HCT116 (cell line): ENCODE data around the gene SWAP70. TPM values are rescaled to one million over a fixed set of nuclear protein-coding genes. Genes with fewer than 3 reads are reported as not detected.

ENCODE experiments used
- ATAC-seq: fragments of 200-7000 bp; cut with Tn5 transposase; 2 replicates; pipeline ENCODE4 v1.9.1; 2020; ENCODE audit warnings: mild to moderate bottlenecking, moderate library complexity
- BruUV-seq: library from RNA; stranded (reverse); fragments of 400-500 nt; replicated peaks from 2 replicates; lab custom pipeline; 2021; lab: Mats Ljungman, UMichigan
- CTCF ChIA-PET: fragments of 300-600 bp; sonication (Branson Sonifier 250); formaldehyde crosslinking; loops from one replicate; lab custom pipeline; 2021; ENCODE audit warnings: antibody characterized with exemption; lab: Charles Lee
- POLR2A ChIA-PET: fragments of 300-600, 350-600 bp; sonication (Branson Sonifier 250); formaldehyde crosslinking; loops from one replicate; lab custom pipeline; 2021; ENCODE audit warnings: antibody characterized with exemption; lab: Charles Lee
- RAD21 ChIA-PET, 2 experiments: fragments of 300-600 bp; sonication (Branson Sonifier 250); formaldehyde crosslinking; loops; one replicate each; lab custom pipeline; 2023; ENCODE audit warnings: low total read pairs in 2 of 2; ENCODE audit not compliant: uncharacterized antibody in 2 of 2, unreplicated experiment in 2 of 2, low non-redundant PET in 1 of 2; lab: Charles Lee
- DNase-seq: peaks from one replicate; pipeline ENCODE4 v3.0.0-alpha.2; 2010; ENCODE audit warnings: low read depth, low spot score
- H2AFZ ChIP-seq: fragments of 200-600 bp; shearing (Covaris generic), sonication (generic); 2 replicates; pipeline ENCODE4 v1.6.1; 2017; ENCODE audit warnings: low read depth, mixed run types, mixed read lengths, antibody characterized with exemption, low read length; ENCODE audit not compliant: poor library complexity, severe bottlenecking
- H3K27ac ChIP-seq: 2 replicates; pipeline ENCODE4 v1.5.1; 2012; ENCODE audit warnings: low read depth, low read length
- H3K27me3 ChIP-seq: fragments of 200-600 bp; sonication (generic); 2 replicates; pipeline ENCODE4 v1.6.1; 2016; ENCODE audit warnings: mixed run types, low read length, mixed read lengths; ENCODE audit not compliant: insufficient read depth
- H3K36me3 ChIP-seq, 2 experiments: fragments of 200-500 bp in 1 of 2; fragments of 200-600 bp in 1 of 2; sonication (Bioruptor generic) in 1 of 2; sonication (generic) in 1 of 2; 2 replicates each; pipeline versions ENCODE4 v1.5.1 to v1.6.1; 2014 to 2016; ENCODE audit warnings: low read length in 2 of 2, inconsistent platforms in 1 of 2, mixed read lengths in 1 of 2, mixed run types in 1 of 2; ENCODE audit not compliant: insufficient read depth in 2 of 2, control insufficient read depth in 1 of 2
- H3K4me1 ChIP-seq, 2 experiments: fragments of 200-600 bp in 1 of 2; sonication (generic) in 1 of 2; 2 replicates each; pipeline versions ENCODE4 v1.5.1 to v1.6.1; 2012 to 2017; ENCODE audit warnings: low read length in 2 of 2, inconsistent platforms in 1 of 2, mild to moderate bottlenecking in 1 of 2, mixed read lengths in 1 of 2, mixed run types in 1 of 2, moderate library complexity in 1 of 2; ENCODE audit not compliant: insufficient read depth in 2 of 2, control insufficient read depth in 1 of 2
- H3K4me2 ChIP-seq: fragments of 200-600 bp; sonication (generic); 2 replicates; pipeline ENCODE4 v1.6.1; 2017; ENCODE audit warnings: mixed run types, low read length, mixed read lengths
- H3K4me3 ChIP-seq, 2 experiments: fragments of 200-600 bp in 1 of 2; sonication (generic) in 1 of 2; replicated peaks in 1 of 2; 2 replicates each; pipeline ENCODE4 v1.5.1; 2011 to 2016; ENCODE audit warnings: low read length in 2 of 2, control low read depth in 1 of 2, low read depth in 1 of 2, mild to moderate bottlenecking in 1 of 2, mixed read lengths in 1 of 2, mixed run types in 1 of 2
- H3K79me2 ChIP-seq: fragments of 200-600 bp; sonication (generic); 2 replicates; pipeline ENCODE4 v1.6.1; 2017; ENCODE audit warnings: mild to moderate bottlenecking, mixed run types, low read length, moderate library complexity, mixed read lengths; ENCODE audit not compliant: insufficient read depth
- H3K9ac ChIP-seq: fragments of 200-600 bp; sonication (generic); 2 replicates; pipeline ENCODE4 v1.6.1; 2016; ENCODE audit warnings: low read length, mixed read lengths
- H3K9me2 ChIP-seq: fragments of 200-600 bp; sonication (generic), shearing (Covaris generic); 2 replicates; pipeline ENCODE4 v1.6.1; 2017; ENCODE audit warnings: mixed run types, mild to moderate bottlenecking, moderate library complexity; ENCODE audit not compliant: insufficient read depth
- H3K9me3 ChIP-seq, 2 experiments: fragments of 200-500 bp in 1 of 2; fragments of 200-600 bp in 1 of 2; sonication (Bioruptor generic) in 1 of 2; sonication (generic) in 1 of 2; 2 replicates each; pipeline ENCODE4 v1.6.1; 2014 to 2017; ENCODE audit warnings: low read length in 2 of 2, mixed read lengths in 2 of 2, inconsistent platforms in 1 of 2, low read depth in 1 of 2, mild to moderate bottlenecking in 1 of 2, mixed run types in 1 of 2, moderate library complexity in 1 of 2; ENCODE audit not compliant: control insufficient read depth in 1 of 2, insufficient read depth in 1 of 2
- H4K20me1 ChIP-seq: fragments of 200-600 bp; sonication (generic), shearing (Covaris generic); 2 replicates; pipeline ENCODE4 v1.6.1; 2017; ENCODE audit warnings: mixed run types, mild to moderate bottlenecking, moderate library complexity; ENCODE audit not compliant: insufficient read depth
- ATF3 ChIP-seq: IDR thresholded peaks from 2 replicates; pipeline ENCODE4 v1.6.1; 2012
- CTCF ChIP-seq, 3 experiments: fragments of 200-600 bp in 1 of 3; sonication (generic) in 1 of 3; IDR thresholded peaks in 2 of 3; conservative IDR thresholded peaks in 1 of 3; 2 replicates each; pipeline ENCODE4 v1.5.1; 2012 to 2017; ENCODE audit warnings: low read depth in 2 of 3, low read length in 2 of 3, antibody characterized with exemption in 1 of 3, borderline replicate concordance in 1 of 3, control low read depth in 1 of 3, mild to moderate bottlenecking in 1 of 3, mixed read lengths in 1 of 3, mixed run types in 1 of 3, moderate library complexity in 1 of 3; ENCODE audit not compliant: insufficient read depth in 1 of 3
- EGR1 ChIP-seq: IDR thresholded peaks from 2 replicates; pipeline ENCODE4 v1.6.1; 2012; ENCODE audit warnings: low read depth
- ELF1 ChIP-seq: IDR thresholded peaks from 2 replicates; pipeline ENCODE4 v1.6.1; 2012; ENCODE audit warnings: low read depth, borderline replicate concordance
- EZH2phosphoT487 ChIP-seq: fragments of 200-600 bp; IDR thresholded peaks from 2 replicates; pipeline ENCODE4 v1.6.1; 2018; ENCODE audit warnings: antibody characterized with exemption, borderline replicate concordance
- JUND ChIP-seq: IDR thresholded peaks from 2 replicates; pipeline ENCODE4 v1.6.1; 2012
- MAX ChIP-seq: IDR thresholded peaks from 2 replicates; pipeline ENCODE4 v1.6.1; 2012
- POLR2AphosphoS5 ChIP-seq: IDR thresholded peaks from 2 replicates; pipeline ENCODE4 v1.6.1; 2011; ENCODE audit warnings: mild to moderate bottlenecking, low read depth, low read length, moderate library complexity
- SIN3A ChIP-seq: IDR thresholded peaks from 2 replicates; pipeline ENCODE4 v1.6.1; 2012; ENCODE audit warnings: low read depth
- SP1 ChIP-seq: IDR thresholded peaks from 2 replicates; pipeline ENCODE4 v1.6.1; 2012; ENCODE audit warnings: low read depth
- TCF7L2 ChIP-seq: IDR thresholded peaks from 2 replicates; pipeline ENCODE4 v1.7.0; 2011; ENCODE audit warnings: borderline replicate concordance, inconsistent platforms; ENCODE audit not compliant: insufficient read depth, insufficient read length; ENCODE audit errors: extremely low read depth
- YY1 ChIP-seq: IDR thresholded peaks from 2 replicates; pipeline ENCODE4 v1.6.1; 2011; ENCODE audit warnings: low read length, low read depth, moderate library complexity, mild to moderate bottlenecking; ENCODE audit not compliant: insufficient replicate concordance; ENCODE audit errors: extremely low read depth
- ZFX ChIP-seq: fragments of 450-650 bp; IDR thresholded peaks from 2 replicates; pipeline ENCODE4 v1.6.1; 2017
- intact Hi-C: fragments of 100-400 bp; cut with micrococcal nuclease; formaldehyde crosslinking; loops from 2 replicates; pipeline ENCODE4 v1.10.0; 2022
- total RNA-seq: library from RNA; stranded (reverse); gene quantifications from one replicate; pipeline ENCODE4 v1.2.1, GENCODE V29; 2021; ENCODE audit not compliant: unreplicated experiment

The SWAP70 gene
- total RNA-seq, 1 experiment from 2014 or later = 20.6 TPM

GRCh38 chr11:9739123-9739900, 75.4 kb downstream of the SWAP70 start (continued):
- TF ChIP-seq CTCF (IDR thresholded peaks at IDR 0.05 in 2 of 3, conservative IDR thresholded peaks at IDR 0.05 in 1 of 3; ENCODE audit: borderline replicate concordance in 1 of 3, insufficient read depth in 1 of 3, low read depth in 2 of 3, low read length in 2 of 3) = no peak
- TF ChIP-seq MAX = no peak
- no peak for TF ChIP-seq JUND
- no peak for TF ChIP-seq POLR2AphosphoS5
- TF ChIP-seq YY1 = no peak
- no peak for TF ChIP-seq ATF3
- TF ChIP-seq EGR1 = no peak

GRCh38 chr11:9740202-9740883, 76.5 kb downstream of the SWAP70 start:
- no peak for ATAC-seq
- Histone ChIP-seq H3K9ac (no peak overlapping the region), H3K27me3 (no peaks in the 10 kb centered on the region), H3K9me2 (no peaks in the 10 kb centered on the region), H3K36me3 (0 out of 4 replicates have a peak, but pooled peaks cover 0 to 11% of the 10 kb centered on the region in 2 experiments), H3K9me3 (no peaks in the 10 kb centered on the region), H2AFZ (no peak overlapping the region), H3K27ac (no peak overlapping the region), H3K79me2 (no peaks in the 10 kb centered on the region), H3K4me2 (no peak overlapping the region), H4K20me1 (no peaks in the 10 kb centered on the region), H3K4me3 (no peak overlapping the region), H3K4me1 (no peaks in the 10 kb centered on the region)
- TF ChIP-seq SIN3A = no peak
- TF ChIP-seq EZH2phosphoT487 = no peak
- TF ChIP-seq ELF1 = no peak
- TF ChIP-seq MAX = no peak
- no peak for TF ChIP-seq TCF7L2
- TF ChIP-seq ZFX = no peak
- TF ChIP-seq ATF3 = no peak
- TF ChIP-seq SP1 = no peak
- ChIA-PET CTCF (no interaction called here), RAD21 (no interaction called here), POLR2A (no interaction called here)
- intact Hi-C loops = no loop called here
- DNase-seq = no peak
- no TSS peak for BruUV-seq
